Measurements from ENCODE around the gene FAAP24. TPM values are rescaled to one million over a fixed set of nuclear protein-coding genes. Genes with fewer than 3 reads are reported as not detected.

Gene FAAP24
- total and polyA plus RNA-seq, 2 donors (not counting 3 experiments of a cell fraction or from before 2014, with no cell fraction given) = 2.0 to 4.4 TPM

DNA sequence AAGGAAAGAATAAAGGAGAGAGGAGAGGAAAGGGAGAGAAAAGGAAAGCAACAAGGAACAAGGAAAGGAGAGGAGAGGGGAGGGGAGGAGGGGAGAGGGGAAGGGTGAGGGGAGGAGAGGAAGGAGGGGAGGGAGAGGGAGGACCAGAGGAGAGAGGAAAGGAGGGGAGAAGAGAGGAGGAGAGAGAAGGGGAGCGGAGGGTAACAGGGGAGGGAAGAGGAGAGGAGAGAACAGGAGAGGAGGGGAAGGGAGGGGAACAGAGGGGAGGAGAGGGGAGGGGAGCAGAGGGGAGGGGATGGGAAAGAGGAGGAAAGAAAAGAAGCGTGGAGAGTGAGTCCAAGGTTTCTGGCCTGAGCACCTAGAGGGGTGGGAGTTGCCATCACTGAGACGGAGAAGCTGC, 26.7 kb downstream of the FAAP24 start:
- CTCF ChIA-PET = no interaction called here

More for the DNA sequence above, 26.7 kb downstream of the FAAP24 start:
- no peaks in the 10 kb centered on the region for H3K27me3 ChIP-seq (ENCODE audit: control insufficient read depth in 2 of 2, insufficient read depth in 2 of 2, low read length in 2 of 2)
- H3K36me3 ChIP-seq (ENCODE audit: control insufficient read depth in 2 of 2, extremely low read depth in 1 of 2, insufficient read depth in 2 of 2, low read length in 2 of 2) = no peaks in the 10 kb centered on the region
- DNase-seq (ENCODE audit: low read depth, low spot score) = no peak
- H3K27ac ChIP-seq (ENCODE audit: insufficient read depth, low read depth, low read length) = no peak overlapping the region
- BruUV-seq (replicated peaks) = no TSS peak
- H4K20me1 ChIP-seq (replicated peaks; ENCODE audit: control insufficient read depth, extremely low read depth, insufficient read depth, low read length) = no peaks in the 10 kb centered on the region
- TF ChIP-seq GATA2 (IDR thresholded peaks at IDR 0.05; ENCODE audit: insufficient read depth, insufficient read length, low read depth, low read length) (no peak), POLR2AphosphoS5 (IDR thresholded peaks at IDR 0.05; ENCODE audit: insufficient read depth, low read depth, low read length) (no peak), MYC (IDR thresholded peaks at IDR 0.05; ENCODE audit: low read depth, low read length) (no peak), EZH2 (IDR thresholded peaks at IDR 0.05; ENCODE audit: borderline replicate concordance, low read depth, low read length, severe bottlenecking) (no peak), POLR2A (IDR thresholded peaks at IDR 0.05; ENCODE audit: low read depth, low read length) (no peak), FOS (IDR thresholded peaks at IDR 0.05; ENCODE audit: borderline replicate concordance, insufficient read depth, low read length) (no peak), JUN (IDR thresholded peaks at IDR 0.05; ENCODE audit: borderline replicate concordance, insufficient read depth, insufficient read length, low read depth) (no peak)
- TF ChIP-seq, protein P1, sequence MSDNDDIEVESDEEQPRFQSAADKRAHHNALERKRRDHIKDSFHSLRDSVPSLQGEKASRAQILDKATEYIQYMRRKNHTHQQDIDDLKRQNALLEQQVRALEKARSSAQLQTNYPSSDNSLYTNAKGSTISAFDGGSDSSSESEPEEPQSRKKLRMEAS (IDR thresholded peaks at IDR 0.05; ENCODE audit: insufficient read depth, insufficient read length) = no peak
- TF ChIP-seq, protein P2, sequence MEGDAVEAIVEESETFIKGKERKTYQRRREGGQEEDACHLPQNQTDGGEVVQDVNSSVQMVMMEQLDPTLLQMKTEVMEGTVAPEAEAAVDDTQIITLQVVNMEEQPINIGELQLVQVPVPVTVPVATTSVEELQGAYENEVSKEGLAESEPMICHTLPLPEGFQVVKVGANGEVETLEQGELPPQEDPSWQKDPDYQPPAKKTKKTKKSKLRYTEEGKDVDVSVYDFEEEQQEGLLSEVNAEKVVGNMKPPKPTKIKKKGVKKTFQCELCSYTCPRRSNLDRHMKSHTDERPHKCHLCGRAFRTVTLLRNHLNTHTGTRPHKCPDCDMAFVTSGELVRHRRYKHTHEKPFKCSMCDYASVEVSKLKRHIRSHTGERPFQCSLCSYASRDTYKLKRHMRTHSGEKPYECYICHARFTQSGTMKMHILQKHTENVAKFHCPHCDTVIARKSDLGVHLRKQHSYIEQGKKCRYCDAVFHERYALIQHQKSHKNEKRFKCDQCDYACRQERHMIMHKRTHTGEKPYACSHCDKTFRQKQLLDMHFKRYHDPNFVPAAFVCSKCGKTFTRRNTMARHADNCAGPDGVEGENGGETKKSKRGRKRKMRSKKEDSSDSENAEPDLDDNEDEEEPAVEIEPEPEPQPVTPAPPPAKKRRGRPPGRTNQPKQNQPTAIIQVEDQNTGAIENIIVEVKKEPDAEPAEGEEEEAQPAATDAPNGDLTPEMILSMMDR (IDR thresholded peaks at IDR 0.05; ENCODE audit: extremely low read depth in 1 of 2, insufficient read depth in 1 of 2, low read depth in 1 of 2, low read length in 2 of 2) = no peak
- no peak overlapping the region for H3K4me2 ChIP-seq (ENCODE audit: insufficient read depth, low read length)
- dilution Hi-C loops (cut with MboI; ENCODE audit: extremely low pct_ligation_motif_present, low sequenced_read_pairs) (no loop called here), intact Hi-C loops (cut with micrococcal nuclease) (no loop called here)
- POLR2A ChIA-PET = no interaction called here
- FAIRE-seq = no peak
- H3K79me2 ChIP-seq (ENCODE audit: control insufficient read depth, insufficient read depth, low read length) = no peaks in the 10 kb centered on the region
- no peaks in the 10 kb centered on the region for H3K4me1 ChIP-seq (ENCODE audit: control insufficient read depth, extremely low read depth, insufficient read depth, low read length)
- H3K4me3 ChIP-seq (replicated peaks in 1 of 3; ENCODE audit: insufficient read depth in 1 of 3, low read depth in 1 of 3, low read length in 3 of 3) = no peak overlapping the region
- H3K9me1 ChIP-seq (replicated peaks; ENCODE audit: control insufficient read depth, extremely low read depth, insufficient read depth, low read length) = no peaks in the 10 kb centered on the region
- H3K9ac ChIP-seq (replicated peaks; ENCODE audit: extremely low read depth, insufficient read depth, low read length) = no peak overlapping the region
- H2AFZ ChIP-seq (ENCODE audit: low read depth, low read length) = no peak overlapping the region
- no peaks in the 10 kb centered on the region for H3K9me3 ChIP-seq (replicated peaks; ENCODE audit: control insufficient read depth, insufficient read depth, low read length)

Data from endothelial cell of umbilical vein (primary cell).